K562 (cell line): ENCODE results near the gene ADGRF1. TPM values are rescaled to one million over a fixed set of nuclear protein-coding genes. Genes with fewer than 3 reads are reported as not detected.
"Not testable (repeated sequence)": the region's sequence is repeated elsewhere in the genome, so short reads cannot be mapped to it uniquely, and the experiment has no call there.

Experiments
- ATAC-seq: fragments of 200-7000 bp; cut with Tn5 transposase; 3 replicates; pipeline ENCODE4 v1.9.1; 2020; ENCODE audit warnings: moderate library complexity
- BruUV-seq: library from RNA; stranded (reverse); fragments of 400-500 nt; replicated peaks from 2 replicates; lab custom pipeline; 2021; lab: Mats Ljungman, UMichigan
- CTCF ChIA-PET: fragments of 300-600 bp; formaldehyde crosslinking; extraction: SDS; loops from one replicate; lab custom pipeline; 2021; ENCODE audit warnings: low intra/inter-chr PET ratio; lab: Yijun Ruan, JAX
- POLR2A ChIA-PET: fragments of 300-600, 350-650 bp; sonication (Branson Sonifier 250); formaldehyde crosslinking; extraction: SDS; loops from one replicate; lab custom pipeline; 2021; ENCODE audit warnings: antibody characterized with exemption, inconsistent platforms; lab: Yijun Ruan, JAX
- DNase-seq, 4 experiments: peaks; one replicate each; pipeline versions ENCODE4 v3.0.0 to v3.0.0-alpha.2; 2011 to 2018; ENCODE audit warnings: low spot score in 3 of 4, mixed read lengths in 3 of 4; ENCODE audit errors: extremely low read depth in 1 of 4
- FAIRE-seq: peaks from 2 replicates; lab custom pipeline; 2011; peaks lifted over from hg19 to GRCh38; lab: Jason Lieb, UNC
- H2AFZ ChIP-seq: 2 replicates; pipeline ENCODE4 v1.6.0; 2011; ENCODE audit warnings: low read depth, low read length, control low read depth, inconsistent platforms
- H3K27ac ChIP-seq: fragments of 200-600 bp; 3 replicates; pipeline ENCODE4 v1.8.0; 2011; ENCODE audit warnings: low read depth, mild to moderate bottlenecking, control low read depth, inconsistent platforms, low read length, moderate library complexity, mixed read lengths; ENCODE audit errors: extremely low read depth
- H3K27me3 ChIP-seq, 2 experiments: fragments of 300-600 bp in 1 of 2; 2 replicates in 1 of 2; 3 replicates in 1 of 2; pipeline versions ENCODE4 v1.6.0 to v1.8.0; 2011; ENCODE audit warnings: inconsistent platforms in 2 of 2, low read length in 2 of 2, mild to moderate bottlenecking in 1 of 2, mixed read lengths in 1 of 2, moderate library complexity in 1 of 2; ENCODE audit not compliant: control insufficient read depth in 2 of 2, insufficient read depth in 2 of 2
- H3K36me3 ChIP-seq: fragments of 300-600 bp; 3 replicates; pipeline ENCODE4 v1.8.0; 2011; ENCODE audit warnings: mild to moderate bottlenecking, low read length, inconsistent platforms; ENCODE audit not compliant: control insufficient read depth, insufficient read depth
- H3K4me1 ChIP-seq, 2 experiments: fragments of 200-600 bp in 1 of 2; replicated peaks in 1 of 2; 2 replicates in 1 of 2; 3 replicates in 1 of 2; pipeline versions ENCODE4 v1.5.1 to v1.8.0; 2011; ENCODE audit warnings: inconsistent platforms in 2 of 2, low read length in 2 of 2, mild to moderate bottlenecking in 1 of 2, mixed read lengths in 1 of 2, moderate library complexity in 1 of 2; ENCODE audit not compliant: control insufficient read depth in 2 of 2, insufficient read depth in 2 of 2
- H3K4me2 ChIP-seq: 2 replicates; pipeline ENCODE4 v1.6.1; 2011; ENCODE audit warnings: low read length, control low read depth, inconsistent platforms, mixed read lengths; ENCODE audit not compliant: insufficient read depth
- H3K4me3 ChIP-seq: fragments of 200-600 bp; sonication (generic), shearing (Covaris generic); 2 replicates; pipeline ENCODE4 v1.5.1; 2016; ENCODE audit warnings: control low read depth, inconsistent platforms
- H3K79me2 ChIP-seq: fragments of 200-600 bp; 3 replicates; pipeline ENCODE4 v1.8.0; 2011; ENCODE audit warnings: low read length, inconsistent platforms; ENCODE audit not compliant: control insufficient read depth, insufficient read depth
- H3K9ac ChIP-seq, 2 experiments: 2 replicates each; pipeline versions ENCODE4 v1.6.0 to v1.6.1; 2011; ENCODE audit warnings: low read depth in 2 of 2, low read length in 2 of 2, control low read depth in 1 of 2, inconsistent platforms in 1 of 2, mild to moderate bottlenecking in 1 of 2, mixed read lengths in 1 of 2; ENCODE audit not compliant: insufficient read depth in 1 of 2
- H3K9me1 ChIP-seq: one replicate; pipeline ENCODE4 v1.6.0; 2011; ENCODE audit warnings: inconsistent platforms, mild to moderate bottlenecking, low read length, moderate library complexity; ENCODE audit not compliant: control insufficient read depth, insufficient read depth
- H3K9me3 ChIP-seq: replicated peaks from 2 replicates; pipeline ENCODE4 v1.5.1; 2011; ENCODE audit warnings: low read depth, low read length, inconsistent platforms; ENCODE audit not compliant: control insufficient read depth, insufficient read depth
- H4K20me1 ChIP-seq: replicated peaks from 2 replicates; pipeline ENCODE4 v1.6.1; 2011; ENCODE audit warnings: low read length, inconsistent platforms, mixed read lengths; ENCODE audit not compliant: control insufficient read depth, insufficient read depth
- BRF1 ChIP-seq: IDR thresholded peaks from 3 replicates; pipeline ENCODE4 v1.6.1; 2011; ENCODE audit warnings: borderline replicate concordance, mild to moderate bottlenecking; ENCODE audit not compliant: insufficient read length; ENCODE audit errors: extremely low read depth
- FOS ChIP-seq: IDR thresholded peaks from 3 replicates; pipeline ENCODE4 v1.6.1; 2011; ENCODE audit not compliant: insufficient read length; ENCODE audit errors: extremely low read depth
- NCOA6 ChIP-seq: fragments of 450-650 bp; IDR thresholded peaks from 2 replicates; pipeline ENCODE4 v1.6.1; 2017; ENCODE audit warnings: mild to moderate bottlenecking
- ZNF121 ChIP-seq: sonication (generic); formaldehyde crosslinking; conservative IDR thresholded peaks from 2 replicates; pipeline ENCODE4 v1.8.0; 2022; ENCODE audit warnings: missing genetic modification reagents
- ZNF354B ChIP-seq: fragments of 250-450 bp; sonication (Bioruptor Pico); IDR thresholded peaks from 2 replicates; pipeline ENCODE4 v1.4.0; 2020
- WGBS: fragments of 100-300 bp; shearing (Covaris generic); methylation state at CpG from one replicate; pipeline ENCODE4 v1.1.6; 2016; ENCODE audit warnings: low coverage, mixed read lengths; ENCODE audit not compliant: insufficient coverage; ENCODE audit errors: missing lambda C conversion rate; 5-methylcytosine and 5-hydroxymethylcytosine counted together
- in situ Hi-C: fragments of 300-500 bp; cut with MboI; formaldehyde crosslinking; loops from 4 replicates; pipeline ENCODE4 v1.15.0; 2018; ENCODE audit warnings: inconsistent platforms, mixed read lengths
- intact Hi-C: fragments of 100-400 bp; cut with micrococcal nuclease; formaldehyde crosslinking; loops from 2 replicates; pipeline ENCODE4 v1.14.2; 2022
- polyA plus RNA-seq, 8 experiments: library from polyadenylated mRNA; depleted of rRNA in 4 of 8; stranded (reverse) in 5 of 8; unstranded in 3 of 8; fragments of >200 nt; fragmentation: Nextera tagmentation in 2 of 8; fragmentation: Illumina TruSeq in 1 of 8; extraction: Ambion mirVana in 2 of 8; extraction: Trizol in 1 of 8; gene quantifications; 2 replicates each; pipeline versions ENCODE4 v1.2.1 to v1.2.3, GENCODE V29; 2011 to 2014; ENCODE audit warnings: inconsistent platforms in 1 of 8, missing spikeins in 1 of 8
- total RNA-seq, 7 experiments: library from RNA; depleted of rRNA in 6 of 7; stranded (reverse); fragments of >200 nt in 6 of 7; fragmentation: Illumina TruSeq in 2 of 7; extraction: Trizol in 2 of 7; gene quantifications; 2 replicates each; pipeline versions ENCODE4 v1.2.1 to v1.2.3, GENCODE V29; 2011 to 2021; ENCODE audit warnings: low replicate concordance in 1 of 7

ADGRF1 gene
- total and polyA plus RNA-seq, 9 of the 15 experiments (the other 6 are each of a cell fraction or from before 2014, with no cell fraction given): not detected

DNA sequence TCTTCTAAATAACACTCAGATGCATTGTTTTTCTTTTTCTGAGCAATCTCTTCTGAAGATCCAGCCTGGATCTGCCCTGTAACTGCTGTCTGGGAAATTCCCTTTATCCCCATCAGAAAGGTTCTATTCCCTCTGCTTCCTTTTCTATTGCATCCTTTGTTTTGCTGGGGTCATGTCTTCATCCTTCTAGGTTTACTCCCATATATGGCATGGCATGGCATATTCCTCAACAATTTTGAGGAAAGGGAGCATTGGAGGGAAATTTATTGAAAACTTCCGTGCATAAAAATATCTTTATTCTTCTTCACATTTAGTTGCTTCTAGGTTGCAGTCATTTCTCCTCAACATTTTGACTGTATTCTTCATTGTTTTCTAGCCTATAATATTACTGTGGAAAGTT is 47.2 kb downstream of the ADGRF1 start (continued):
- TF ChIP-seq BRF1 (no peak), NCOA6 (no peak), ZNF121 (CRISPR knock-in tag) (no peak)

DNA sequence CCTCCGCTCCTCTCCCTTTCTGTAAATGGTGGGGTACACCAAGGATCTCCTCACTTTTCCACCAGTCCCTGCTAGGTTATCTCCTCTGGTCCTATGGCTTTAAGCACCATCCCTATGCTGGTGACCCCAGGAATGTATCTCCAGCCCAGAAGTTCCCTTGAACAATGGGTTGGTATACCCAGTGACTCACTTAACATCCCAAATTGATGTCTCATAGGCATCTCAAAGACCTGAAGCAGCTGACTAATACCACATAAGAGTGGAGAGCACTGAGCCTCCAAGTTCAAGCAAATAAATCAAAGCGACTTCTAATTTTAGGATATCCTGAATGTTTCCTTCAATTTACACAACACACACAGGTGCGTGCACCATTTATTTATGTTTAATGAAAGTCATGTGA is 48.3 kb downstream of the ADGRF1 start:
- Histone ChIP-seq H3K4me3 (no peak overlapping the region), H3K36me3 (no peaks in the 10 kb centered on the region), H3K4me1 (no peaks in the 10 kb centered on the region), H4K20me1 (no peaks in the 10 kb centered on the region), H3K9me1 (no peaks in the 10 kb centered on the region), H2AFZ (no peak overlapping the region), H3K27me3 (no peaks in the 10 kb centered on the region), H3K27ac (no peak overlapping the region), H3K9ac (no peak overlapping the region), H3K9me3 (no peaks in the 10 kb centered on the region), H3K79me2 (no peaks in the 10 kb centered on the region), H3K4me2 (no peak overlapping the region)
- BruUV-seq: no TSS peak
- ChIA-PET CTCF (no interaction called here), POLR2A (no interaction called here)
- 0% methylated on average over 3 of the region's 3 CpGs for WGBS
- ATAC-seq: no peak
- in situ Hi-C loops: loop anchor here (5.0 to 25.0 kb wide), 2 partner anchors 572 to 932 kb away; no protein-coding TSS in a partner anchor
- intact Hi-C loops: loop anchor here (5.0 to 10.0 kb wide), 2 partner anchors 369 to 772 kb away; no protein-coding TSS in a partner anchor
- TF ChIP-seq FOS (no peak), ZNF354B (CRISPR knock-in tag) (no peak)
- DNase-seq: no peak
- FAIRE-seq: no peak

GRCh38 chr6:46992391-46992790 is 49.7 kb downstream of the ADGRF1 start:
- H3K79me2 ChIP-seq, CTCF ChIA-PET, H3K4me2 ChIP-seq, H3K9ac ChIP-seq, H3K9me1 ChIP-seq, H3K27ac ChIP-seq, H3K4me1 ChIP-seq, H3K27me3 ChIP-seq, H3K9me3 ChIP-seq, H4K20me1 ChIP-seq, H3K4me3 ChIP-seq, DNase-seq, BruUV-seq, H2AFZ ChIP-seq, FAIRE-seq, H3K36me3 ChIP-seq, POLR2A ChIA-PET, ATAC-seq: not testable (repeated sequence)
- in situ Hi-C loops: loop anchor here (5.0 to 25.0 kb wide), 2 partner anchors 570 to 930 kb away; no protein-coding TSS in a partner anchor
- intact Hi-C loops: loop anchor here (5.0 to 10.0 kb wide), 2 partner anchors 368 to 770 kb away; no protein-coding TSS in a partner anchor
- WGBS: 0% methylated on average over 2 of the region's 2 CpGs
